K562 (cell line): ENCODE results near the gene DIPK1A. TPM values are rescaled to one million over a fixed set of nuclear protein-coding genes. Genes with fewer than 3 reads are reported as not detected.
A peak's percentile ranks its signal among the peaks of the same experiment; 100 is the strongest.

Experiments used
- BCOR ChIP-seq: fragments of 450-650 bp; IDR thresholded peaks from 2 replicates; pipeline ENCODE4 v1.6.1; 2016
- ETV6 ChIP-seq, 3 experiments: fragments of 150-350 bp in 1 of 3; sonication (generic) in 1 of 3; formaldehyde crosslinking in 1 of 3; IDR thresholded peaks; 2 replicates each; pipeline versions ENCODE4 v1.6.1 to v1.8.0; 2014 to 2022; ENCODE audit warnings: borderline replicate concordance in 2 of 3, low read depth in 2 of 3, antibody characterized with exemption in 1 of 3, low read length in 1 of 3, mild to moderate bottlenecking in 1 of 3, missing genetic modification reagents in 1 of 3
- HDAC2 ChIP-seq: fragments of 450-650 bp; IDR thresholded peaks from 2 replicates; pipeline ENCODE4 v1.6.1; 2016; ENCODE audit warnings: mild to moderate bottlenecking
- HDGF ChIP-seq: fragments of 450-650 bp; IDR thresholded peaks from 2 replicates; pipeline ENCODE4 v1.6.1; 2016
- LCOR ChIP-seq: sonication (generic); formaldehyde crosslinking; IDR thresholded peaks from 2 replicates; pipeline ENCODE4 v1.8.0; 2022; ENCODE audit warnings: mild to moderate bottlenecking, missing genetic modification reagents
- MGA ChIP-seq: fragments of 450-650 bp; IDR thresholded peaks from 2 replicates; pipeline ENCODE4 v1.6.1; 2016; ENCODE audit warnings: mild to moderate bottlenecking, moderate library complexity
- PKNOX1 ChIP-seq: fragments of 450-650 bp; IDR thresholded peaks from 2 replicates; pipeline ENCODE4 v1.6.1; 2016
- PTBP1 ChIP-seq: fragments of 200-400 bp; formaldehyde crosslinking; IDR thresholded peaks from 2 replicates; pipeline ENCODE4 v1.6.1; 2017; ENCODE audit warnings: low read depth, low read length
- SMARCE1 ChIP-seq: fragments of 450-650 bp; IDR thresholded peaks from 2 replicates; pipeline ENCODE4 v1.7.1; 2016; ENCODE audit warnings: mild to moderate bottlenecking
- YBX1 ChIP-seq: fragments of 450-650 bp; IDR thresholded peaks from 2 replicates; pipeline ENCODE4 v1.7.1; 2016; ENCODE audit warnings: mild to moderate bottlenecking
- ZC3H11A ChIP-seq: IDR thresholded peaks from 2 replicates; pipeline ENCODE4 v1.6.1; 2012; ENCODE audit warnings: low read depth, low read length, improper control_type of control experiment
- ZKSCAN8 ChIP-seq: fragments of 200-800 bp; sonication (Bioruptor generic); IDR thresholded peaks from 2 replicates; pipeline ENCODE4 v1.6.1; 2016; ENCODE audit warnings: missing genetic modification characterization, missing compliant biosample characterization
- ZNF143 ChIP-seq: sonication (generic); formaldehyde crosslinking; IDR thresholded peaks from 2 replicates; pipeline ENCODE4 v1.9.0; 2022; ENCODE audit warnings: mild to moderate bottlenecking, missing genetic modification reagents
- ZNF395 ChIP-seq: fragments of 200-800 bp; sonication (Bioruptor generic); IDR thresholded peaks from 2 replicates; pipeline ENCODE4 v1.6.1; 2017; ENCODE audit warnings: missing genetic modification characterization, missing compliant biosample characterization
- ZNF644 ChIP-seq: fragments of 200-800 bp; sonication (Bioruptor generic); IDR thresholded peaks from 2 replicates; pipeline ENCODE4 v1.6.1; 2016; ENCODE audit warnings: low read depth, missing genetic modification characterization, missing compliant biosample characterization
- polyA plus RNA-seq, 8 experiments: library from polyadenylated mRNA; depleted of rRNA in 4 of 8; stranded (reverse) in 5 of 8; unstranded in 3 of 8; fragments of >200 nt; fragmentation: Nextera tagmentation in 2 of 8; fragmentation: Illumina TruSeq in 1 of 8; extraction: Ambion mirVana in 2 of 8; extraction: Trizol in 1 of 8; gene quantifications; 2 replicates each; pipeline versions ENCODE4 v1.2.1 to v1.2.3, GENCODE V29; 2011 to 2014; ENCODE audit warnings: inconsistent platforms in 1 of 8, missing spikeins in 1 of 8
- total RNA-seq, 7 experiments: library from RNA; depleted of rRNA in 6 of 7; stranded (reverse); fragments of >200 nt in 6 of 7; fragmentation: Illumina TruSeq in 2 of 7; extraction: Trizol in 2 of 7; gene quantifications; 2 replicates each; pipeline versions ENCODE4 v1.2.1 to v1.2.3, GENCODE V29; 2011 to 2021; ENCODE audit warnings: low replicate concordance in 1 of 7

The DIPK1A gene
- total and polyA plus RNA-seq, 9 of the 15 experiments (the other 6 are each of a cell fraction or from before 2014, with no cell fraction given) = 0.54 to 2.5 (median 1.3) TPM

- TF ChIP-seq ZNF644 (tag) = peak; percentile 78; the same call in 1 of the 2 replicates
- peak; percentile 77 for TF ChIP-seq MGA
- TF ChIP-seq ZNF395 = peak; percentile 89
- TF ChIP-seq YBX1 = no peak
- TF ChIP-seq ETV6 (IDR thresholded peaks at IDR 0.05; ENCODE audit: borderline replicate concordance in 1 of 2, low read depth in 2 of 2, low read length in 1 of 2) = 0 out of 4 replicates have a peak, but pooled peaks of 1 of the 2 experiments have one; percentile 29
- no peak for TF ChIP-seq ETV6 (CRISPR knock-in tag; IDR thresholded peaks at IDR 0.05; ENCODE audit: borderline replicate concordance)
- TF ChIP-seq PKNOX1 = peak; percentile 64
- no peak for TF ChIP-seq PTBP1
- peak; percentile 31; the same call in 1 of the 2 replicates for TF ChIP-seq BCOR
- peak; percentile 90 for TF ChIP-seq SMARCE1
- TF ChIP-seq ZKSCAN8 = peak; percentile 91
- 0 out of 2 replicates have a peak, but pooled peaks have one; percentile 56 for TF ChIP-seq LCOR (CRISPR knock-in tag)
- no peak for TF ChIP-seq ZC3H11A
- no peak for TF ChIP-seq HDGF
- TF ChIP-seq ZNF143 (CRISPR knock-in tag) = no peak
- TF ChIP-seq HDAC2 = peak; percentile 85
Measured at GRCh38 chr1:92957030-92957734, 4.1 kb downstream of the DIPK1A start (continued).
